Keratinocyte (primary cell): ENCODE results near the gene SOCS6. TPM values are rescaled to one million over a fixed set of nuclear protein-coding genes. Genes with fewer than 3 reads are reported as not detected.

Source experiments
- DNase-seq: peaks from one replicate; pipeline ENCODE4 v3.0.0-alpha.2; 2011; ENCODE audit warnings: low read depth, missing footprints, low spot score
- FAIRE-seq: peaks from 2 replicates; lab custom pipeline; 2011; peaks lifted over from hg19 to GRCh38; lab: Jason Lieb, UNC
- H2AFZ ChIP-seq: 2 replicates; pipeline ENCODE4 v1.6.0; 2012; ENCODE audit warnings: low read length, control low read depth, inconsistent platforms; ENCODE audit not compliant: control insufficient read depth
- H3K27ac ChIP-seq: 2 replicates; pipeline ENCODE4 v1.5.1; 2011; ENCODE audit warnings: low read length; ENCODE audit not compliant: control insufficient read depth, insufficient read depth
- H3K27me3 ChIP-seq: 3 replicates; pipeline ENCODE4 v1.6.0; 2011; ENCODE audit warnings: low read length; ENCODE audit not compliant: control insufficient read depth, insufficient read depth; ENCODE audit errors: extremely low read depth
- H3K36me3 ChIP-seq, 2 experiments: 2 replicates in 1 of 2; 3 replicates in 1 of 2; pipeline ENCODE4 v1.5.1; 2011; ENCODE audit warnings: low read length in 2 of 2, mild to moderate bottlenecking in 1 of 2; ENCODE audit not compliant: control insufficient read depth in 2 of 2, insufficient read depth in 2 of 2; ENCODE audit errors: extremely low read depth in 1 of 2
- H3K4me1 ChIP-seq: 3 replicates; pipeline ENCODE4 v1.5.1; 2011; ENCODE audit warnings: low read length; ENCODE audit not compliant: control insufficient read depth, insufficient read depth; ENCODE audit errors: extremely low read depth
- H3K4me2 ChIP-seq: 3 replicates; pipeline ENCODE4 v1.6.0; 2011; ENCODE audit warnings: low read depth, low read length; ENCODE audit not compliant: control insufficient read depth, insufficient read depth; ENCODE audit errors: extremely low read depth
- H3K4me3 ChIP-seq, 3 experiments: fragments of 200-600 bp in 1 of 3; sonication (generic) in 1 of 3; 2 replicates in 2 of 3; 3 replicates in 1 of 3; pipeline ENCODE4 v1.5.1; 2011 to 2016; ENCODE audit warnings: low read length in 3 of 3, mild to moderate bottlenecking in 3 of 3, control low read depth in 2 of 3, inconsistent platforms in 1 of 3, low read depth in 1 of 3, mixed read lengths in 1 of 3, mixed run types in 1 of 3, moderate library complexity in 1 of 3; ENCODE audit not compliant: control insufficient read depth in 2 of 3, insufficient read depth in 2 of 3; ENCODE audit errors: extremely low read depth in 1 of 3
- H3K79me2 ChIP-seq: 2 replicates; pipeline ENCODE4 v1.6.0; 2012; ENCODE audit warnings: low read length; ENCODE audit not compliant: control insufficient read depth, insufficient read depth
- H3K9ac ChIP-seq: 3 replicates; pipeline ENCODE4 v1.6.0; 2011; ENCODE audit warnings: low read length; ENCODE audit not compliant: control insufficient read depth, insufficient read depth; ENCODE audit errors: extremely low read depth
- H3K9me1 ChIP-seq: 3 replicates; pipeline ENCODE4 v1.6.0; 2011; ENCODE audit warnings: low read length; ENCODE audit not compliant: control insufficient read depth, insufficient read depth; ENCODE audit errors: extremely low read depth
- H3K9me3 ChIP-seq: 2 replicates; pipeline ENCODE4 v1.5.1; 2012; ENCODE audit warnings: low read depth, low read length; ENCODE audit not compliant: control insufficient read depth
- H4K20me1 ChIP-seq: 3 replicates; pipeline ENCODE4 v1.6.0; 2011; ENCODE audit warnings: low read length; ENCODE audit not compliant: control insufficient read depth, insufficient read depth; ENCODE audit errors: extremely low read depth
- CTCF ChIP-seq, 3 experiments: IDR thresholded peaks in 1 of 3; conservative IDR thresholded peaks in 1 of 3; optimal IDR thresholded peaks in 1 of 3; 2 replicates in 2 of 3; 3 replicates in 1 of 3; pipeline versions ENCODE3 to v1.5.1; 2011; ENCODE audit warnings: low read length in 3 of 3, mild to moderate bottlenecking in 3 of 3, moderate library complexity in 2 of 3, control low read depth in 1 of 3, inconsistent platforms in 1 of 3; ENCODE audit not compliant: insufficient read depth in 2 of 3; ENCODE audit errors: extremely low read depth in 1 of 3
- EZH2 ChIP-seq: IDR thresholded peaks from one replicate; pipeline ENCODE4 v1.6.1; 2012; ENCODE audit warnings: inconsistent platforms, mild to moderate bottlenecking, low read length, moderate library complexity
- dilution Hi-C: fragments of 300-500 bp; cut with MboI; formaldehyde crosslinking; loops from one replicate; pipeline ENCODE4 v1.7.0; 2020; ENCODE audit warnings: low sequenced_read_pairs; ENCODE audit not compliant: extremely low pct_ligation_motif_present
- polyA plus RNA-seq, 5 experiments: library from polyadenylated mRNA; depleted of rRNA in 3 of 5; stranded (reverse) in 3 of 5; stranded (forward) in 1 of 5; unstranded in 1 of 5; fragments of >200 nt; gene quantifications; 1 replicate in 1 of 5; 2 replicates in 3 of 5; 3 replicates in 1 of 5; pipeline versions ENCODE4 v1.2.1 to v1.2.3, GENCODE V29; 2011 to 2012; ENCODE audit warnings: missing spikeins in 2 of 5, low read depth in 1 of 5, low replicate concordance in 1 of 5

SOCS6 gene
- polyA plus RNA-seq, 1 donor (not counting 4 experiments of a cell fraction or from before 2014, with no cell fraction given): 22.2 TPM

GRCh38 chr18:70337139-70337972 lies 48.5 kb downstream of the SOCS6 start:
- Histone ChIP-seq H3K4me2 (peak overlapping the region; percentile 69), H3K9ac (peak overlapping the region; percentile 59), H2AFZ (no peak overlapping the region), H3K9me3 (peaks cover 1% of the 10 kb centered on the region), H3K4me1 (peaks cover 41% of the 10 kb centered on the region), H3K79me2 (no peaks in the 10 kb centered on the region), H3K36me3 (peaks cover 5 to 8% of the 10 kb centered on the region in 2 experiments), H3K9me1 (no peaks in the 10 kb centered on the region), H3K27me3 (no peaks in the 10 kb centered on the region), H3K27ac (peak overlapping the region; percentile 98), H4K20me1 (no peaks in the 10 kb centered on the region), H3K4me3 (no peak overlapping the region)
- peak; percentile 81 for DNase-seq
- TF ChIP-seq EZH2: no peak
- no peak for TF ChIP-seq CTCF (optimal IDR thresholded peaks at IDR 0.05 in 1 of 3, IDR thresholded peaks at IDR 0.05 in 1 of 3, conservative IDR thresholded peaks at IDR 0.05 in 1 of 3; ENCODE audit: extremely low read depth in 1 of 3, insufficient read depth in 2 of 3, low read length in 3 of 3)
- dilution Hi-C loops: no loop called here
- peak; percentile 95 for FAIRE-seq

GRCh38 chr18:70338890-70339289 lies 50.0 kb downstream of the SOCS6 start:
- Histone ChIP-seq H3K27ac (no peak overlapping the region), H4K20me1 (no peaks in the 10 kb centered on the region), H3K9me1 (no peaks in the 10 kb centered on the region), H2AFZ (no peak overlapping the region), H3K9me3 (peaks cover 1% of the 10 kb centered on the region), H3K4me1 (peaks cover 27% of the 10 kb centered on the region), H3K27me3 (no peaks in the 10 kb centered on the region), H3K36me3 (peaks cover 5 to 8% of the 10 kb centered on the region in 2 experiments), H3K79me2 (no peaks in the 10 kb centered on the region), H3K4me3 (no peak overlapping the region), H3K9ac (no peak overlapping the region), H3K4me2 (no peak overlapping the region)
- no peak for TF ChIP-seq CTCF (optimal IDR thresholded peaks at IDR 0.05 in 1 of 3, IDR thresholded peaks at IDR 0.05 in 1 of 3, conservative IDR thresholded peaks at IDR 0.05 in 1 of 3; ENCODE audit: extremely low read depth in 1 of 3, insufficient read depth in 2 of 3, low read length in 3 of 3)
- TF ChIP-seq EZH2: no peak
- dilution Hi-C loops: no loop called here
- FAIRE-seq: no peak
- no peak for DNase-seq
